Measurements from ENCODE around the gene PPP1CA. TPM values are rescaled to one million over a fixed set of nuclear protein-coding genes. Genes with fewer than 3 reads are reported as not detected.
A peak's percentile ranks its signal among the peaks of the same experiment; 100 is the strongest.

Gene PPP1CA
- 100 to 1,000 TPM; 222 to 245 (median 233) TPM for total RNA-seq
- total RNA-seq (2013) = 241 TPM

- H3K27ac Mint-ChIP-seq = peak within 1 kb of the TSS; percentile 86 to 96
- intact Hi-C loops (cut with micrococcal nuclease) = loop anchor here (2.0 to 5.0 kb wide), 5 partner anchors 19 to 106 kb away; partner anchors contain the start of genes AIP, CDK2AP2, PITPNM1 and PTPRCAP
- no peaks in the 10 kb centered on the region for H3K9me3 Mint-ChIP-seq
- Histone ChIP-seq H3K36me3 (ENCODE audit: control insufficient read depth, insufficient read depth, low read length) (peaks cover 51% of the 10 kb centered on the region), H3K27ac (ENCODE audit: low read length) (peak within 1 kb of the TSS; percentile 63), H3K27me3 (ENCODE audit: control insufficient read depth, insufficient read depth, low read length) (no peaks in the 10 kb centered on the region), H3K9me3 (ENCODE audit: control insufficient read depth, insufficient read depth, low read length) (no peaks in the 10 kb centered on the region), H3K4me1 (ENCODE audit: control insufficient read depth, insufficient read depth, low read length) (peaks cover 91% of the 10 kb centered on the region), H3K4me3 (ENCODE audit: low read length) (peak within 1 kb of the TSS; percentile 69)
- WGBS (ENCODE audit: insufficient coverage) = 0% methylated on average over 72 of the region's 73 CpGs
- ATAC-seq (peak; percentile 79 to 93 (median 82)), DNase-seq (peak; percentile 93 to 94)
- H3K27me3 Mint-ChIP-seq (ENCODE audit: low read depth in 2 of 2) = no peaks in the 10 kb centered on the region
- TF ChIP-seq, protein P1, sequence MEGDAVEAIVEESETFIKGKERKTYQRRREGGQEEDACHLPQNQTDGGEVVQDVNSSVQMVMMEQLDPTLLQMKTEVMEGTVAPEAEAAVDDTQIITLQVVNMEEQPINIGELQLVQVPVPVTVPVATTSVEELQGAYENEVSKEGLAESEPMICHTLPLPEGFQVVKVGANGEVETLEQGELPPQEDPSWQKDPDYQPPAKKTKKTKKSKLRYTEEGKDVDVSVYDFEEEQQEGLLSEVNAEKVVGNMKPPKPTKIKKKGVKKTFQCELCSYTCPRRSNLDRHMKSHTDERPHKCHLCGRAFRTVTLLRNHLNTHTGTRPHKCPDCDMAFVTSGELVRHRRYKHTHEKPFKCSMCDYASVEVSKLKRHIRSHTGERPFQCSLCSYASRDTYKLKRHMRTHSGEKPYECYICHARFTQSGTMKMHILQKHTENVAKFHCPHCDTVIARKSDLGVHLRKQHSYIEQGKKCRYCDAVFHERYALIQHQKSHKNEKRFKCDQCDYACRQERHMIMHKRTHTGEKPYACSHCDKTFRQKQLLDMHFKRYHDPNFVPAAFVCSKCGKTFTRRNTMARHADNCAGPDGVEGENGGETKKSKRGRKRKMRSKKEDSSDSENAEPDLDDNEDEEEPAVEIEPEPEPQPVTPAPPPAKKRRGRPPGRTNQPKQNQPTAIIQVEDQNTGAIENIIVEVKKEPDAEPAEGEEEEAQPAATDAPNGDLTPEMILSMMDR (IDR thresholded peaks at IDR 0.05) = peak; percentile 60
- H3K36me3 Mint-ChIP-seq = no peaks in the 10 kb centered on the region
- H3K4me3 Mint-ChIP-seq = peak within 1 kb of the TSS; percentile 94
- peaks cover 44 to 59% of the 10 kb centered on the region in 2 donors for H3K4me1 Mint-ChIP-seq
Measured at GRCh38 chr11:67401495-67402191, at the start of gene PPP1CA. TSS of gene PPP1CA (minus strand) at chr11:67401858. CDS start at chr11:67401782, 76 bp downstream.

DNA sequence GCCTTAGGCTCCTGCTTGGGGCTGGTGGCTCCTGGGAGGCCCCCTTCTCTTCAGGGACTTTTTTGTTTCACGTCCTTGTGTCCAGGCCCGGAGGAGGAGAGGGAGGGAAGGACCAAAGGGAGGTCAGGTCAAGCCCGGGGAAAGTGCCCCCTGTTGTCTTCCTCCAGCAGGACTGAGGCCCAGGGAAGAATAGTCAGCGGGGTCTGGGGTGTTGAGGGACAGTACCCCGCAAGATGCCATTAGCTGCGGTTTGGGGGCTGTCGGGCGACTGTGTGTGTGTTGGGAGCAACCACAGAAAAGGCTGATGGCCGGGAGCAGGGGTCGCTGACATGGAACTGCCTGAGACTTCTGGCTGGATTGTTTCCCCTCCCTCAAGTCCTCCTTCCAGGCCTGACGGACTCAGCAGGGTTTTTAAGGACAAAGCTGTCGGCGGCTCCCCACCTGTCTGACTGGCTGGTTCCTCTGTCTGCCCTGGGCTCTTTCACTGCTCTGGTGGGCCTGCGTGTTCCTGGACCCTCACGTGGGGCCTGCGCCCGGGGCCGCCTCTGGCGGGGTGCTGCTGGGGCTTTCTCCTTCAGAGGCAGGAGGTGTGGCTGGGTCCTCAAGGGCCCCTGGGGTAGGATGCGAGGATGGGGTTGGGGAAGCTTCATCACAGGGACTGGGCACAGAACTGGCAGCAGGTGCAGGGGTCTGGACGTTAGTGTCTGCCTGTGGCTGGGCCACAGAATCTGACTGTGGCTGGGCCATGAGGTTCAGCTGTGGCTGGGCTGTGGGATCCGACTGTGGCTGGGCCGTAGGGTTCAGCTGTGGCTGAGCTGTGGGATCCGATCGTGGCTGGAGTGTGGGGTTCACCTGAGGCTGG is 49.4 kb upstream of the PPP1CA start:
- intact Hi-C loops (cut with micrococcal nuclease) = no loop called here
- Histone ChIP-seq H3K4me1 (ENCODE audit: control insufficient read depth, insufficient read depth, low read length) (peaks cover 33% of the 10 kb centered on the region), H3K27ac (ENCODE audit: low read length) (no peak overlapping the region), H3K36me3 (ENCODE audit: control insufficient read depth, insufficient read depth, low read length) (no peaks in the 10 kb centered on the region), H3K4me3 (ENCODE audit: low read length) (no peak overlapping the region), H3K27me3 (ENCODE audit: control insufficient read depth, insufficient read depth, low read length) (no peaks in the 10 kb centered on the region), H3K9me3 (ENCODE audit: control insufficient read depth, insufficient read depth, low read length) (no peaks in the 10 kb centered on the region)
- no peaks in the 10 kb centered on the region for H3K36me3 Mint-ChIP-seq
- H3K9me3 Mint-ChIP-seq = no peaks in the 10 kb centered on the region
- 82% methylated on average over 25 of the region's 25 CpGs for WGBS (ENCODE audit: insufficient coverage)
- H3K4me1 Mint-ChIP-seq = peaks cover under 1 to 14% of the 10 kb centered on the region in 2 donors
- no peak for ATAC-seq
- H3K4me3 Mint-ChIP-seq = no peak overlapping the region
- peaks cover 0 to 11% of the 10 kb centered on the region in 2 donors for H3K27me3 Mint-ChIP-seq (ENCODE audit: low read depth in 2 of 2)
- TF ChIP-seq, protein P1 (IDR thresholded peaks at IDR 0.05) = no peak
- DNase-seq = no peak
- no peak overlapping the region for H3K27ac Mint-ChIP-seq

DNA sequence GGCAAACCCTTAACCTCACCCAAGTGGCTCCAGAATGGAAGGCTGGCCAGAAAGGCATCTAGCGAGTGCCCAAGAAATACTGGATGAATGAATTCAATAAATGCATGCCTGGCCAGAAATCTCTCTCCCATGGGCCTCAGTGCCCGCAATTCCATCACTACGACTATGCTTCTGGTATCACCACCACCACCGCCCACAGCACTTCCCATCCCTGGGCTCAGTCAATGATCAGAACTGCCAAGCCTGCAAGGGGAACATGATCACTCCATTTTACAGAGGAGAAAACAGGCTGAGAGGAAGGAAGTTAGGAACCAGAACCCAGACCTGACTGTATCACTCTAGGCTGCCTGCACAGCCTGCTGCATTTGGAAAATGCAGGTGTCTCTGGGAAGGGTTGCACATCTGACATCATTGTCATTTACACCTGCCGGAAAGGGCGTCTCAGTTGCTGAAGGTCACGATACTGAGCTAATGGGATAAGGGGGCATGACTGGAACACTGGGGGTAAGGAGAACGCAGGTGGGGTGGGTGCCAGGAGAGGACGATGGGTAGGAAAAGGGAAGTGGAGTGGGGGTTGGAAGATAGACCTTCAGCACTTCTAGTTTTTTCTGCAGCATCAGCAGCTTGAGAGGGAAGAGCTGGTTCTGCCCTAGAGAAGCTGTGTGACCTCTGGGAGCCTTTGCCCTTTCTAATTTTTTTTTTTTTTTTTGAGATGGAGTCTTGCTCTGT is 47.6 kb upstream of the PPP1CA start:
- Mint-ChIP-seq H3K36me3 (no peaks in the 10 kb centered on the region), H3K4me1 (peaks cover 18 to 31% of the 10 kb centered on the region in 2 donors), H3K27me3 (ENCODE audit: low read depth in 2 of 2) (peaks cover 0 to 8% of the 10 kb centered on the region in 2 donors), H3K9me3 (no peaks in the 10 kb centered on the region), H3K27ac (no peak overlapping the region), H3K4me3 (no peak overlapping the region)
- Histone ChIP-seq H3K4me1 (ENCODE audit: control insufficient read depth, insufficient read depth, low read length) (peaks cover 51% of the 10 kb centered on the region), H3K27ac (ENCODE audit: low read length) (no peak overlapping the region), H3K9me3 (ENCODE audit: control insufficient read depth, insufficient read depth, low read length) (no peaks in the 10 kb centered on the region), H3K36me3 (ENCODE audit: control insufficient read depth, insufficient read depth, low read length) (no peaks in the 10 kb centered on the region), H3K27me3 (ENCODE audit: control insufficient read depth, insufficient read depth, low read length) (no peaks in the 10 kb centered on the region), H3K4me3 (ENCODE audit: low read length) (no peak overlapping the region)
- intact Hi-C loops (cut with micrococcal nuclease) = no loop called here
- no peak for DNase-seq
- WGBS (ENCODE audit: insufficient coverage) = 65% methylated on average over 9 of the region's 9 CpGs
- no peak for ATAC-seq
- TF ChIP-seq, protein P1 (IDR thresholded peaks at IDR 0.05) = no peak
